SK-N-SH (cell line): ENCODE measurements around the gene LPGAT1. TPM values are rescaled to one million over a fixed set of nuclear protein-coding genes. Genes with fewer than 3 reads are reported as not detected.

ENCODE experiments used
- CTCF ChIA-PET: fragments of 300-600, 350-600 bp; formaldehyde crosslinking; extraction: SDS; loops from one replicate; lab custom pipeline; 2021; lab: Yijun Ruan, JAX
- POLR2A ChIA-PET: fragments of 350-600 bp; sonication (Branson Sonifier 250); formaldehyde crosslinking; extraction: SDS; loops from one replicate; lab custom pipeline; 2020; ENCODE audit warnings: antibody characterized with exemption, inconsistent platforms; lab: Yijun Ruan, JAX
- DNase-seq: peaks from one replicate; pipeline ENCODE4 v3.0.0; 2012
- H2AFZ ChIP-seq: fragments of 200-600 bp; sonication (generic); 2 replicates; pipeline ENCODE4 v1.8.1; 2016; ENCODE audit warnings: antibody characterized with exemption, mild to moderate bottlenecking, low read depth
- H3F3A ChIP-seq: fragments of 200-600 bp; sonication (generic); replicated peaks from 2 replicates; pipeline ENCODE3; 2016; ENCODE audit warnings: antibody characterized with exemption, mild to moderate bottlenecking; ENCODE audit not compliant: insufficient read depth
- H3K27ac ChIP-seq, 2 experiments: fragments of 200-500 bp in 1 of 2; fragments of 200-600 bp in 1 of 2; sonication (Bioruptor generic) in 1 of 2; sonication (generic), shearing (Covaris generic) in 1 of 2; 2 replicates each; pipeline versions ENCODE4 v1.5.1 to v1.6.1; 2014 to 2016; ENCODE audit warnings: low read depth in 2 of 2, inconsistent platforms in 1 of 2, low read length in 1 of 2, mild to moderate bottlenecking in 1 of 2, mixed read lengths in 1 of 2
- H3K27me3 ChIP-seq: fragments of 200-600 bp; sonication (generic), shearing (Covaris generic); 2 replicates; pipeline ENCODE4 v1.6.1; 2016; ENCODE audit warnings: mixed run types; ENCODE audit not compliant: insufficient read depth
- H3K36me3 ChIP-seq, 2 experiments: fragments of 200-500 bp in 1 of 2; fragments of 200-600 bp in 1 of 2; sonication (Bioruptor generic) in 1 of 2; sonication (generic) in 1 of 2; replicated peaks in 1 of 2; 2 replicates each; pipeline versions ENCODE3 to v1.5.1; 2014 to 2016; ENCODE audit warnings: low read length in 1 of 2, mild to moderate bottlenecking in 1 of 2; ENCODE audit not compliant: insufficient read depth in 2 of 2, control insufficient read depth in 1 of 2
- H3K4me1 ChIP-seq, 2 experiments: fragments of 200-500 bp in 1 of 2; fragments of 200-600 bp in 1 of 2; sonication (Bioruptor generic) in 1 of 2; sonication (generic), shearing (Covaris generic) in 1 of 2; 2 replicates each; pipeline versions ENCODE4 v1.5.1 to v1.6.1; 2014 to 2016; ENCODE audit warnings: low read depth in 1 of 2, low read length in 1 of 2, mixed run types in 1 of 2; ENCODE audit not compliant: insufficient read depth in 2 of 2, control insufficient read depth in 1 of 2
- H3K4me2 ChIP-seq: fragments of 200-600 bp; sonication (generic), shearing (Covaris generic); 2 replicates; pipeline ENCODE4 v1.6.1; 2017; ENCODE audit warnings: mixed run types
- H3K4me3 ChIP-seq, 2 experiments: fragments of 200-500 bp in 1 of 2; fragments of 200-600 bp in 1 of 2; sonication (Bioruptor generic) in 1 of 2; sonication (generic), shearing (Covaris generic) in 1 of 2; 2 replicates each; pipeline versions ENCODE4 v1.5.1 to v1.8.1; 2014 to 2016; ENCODE audit warnings: low read depth in 2 of 2, inconsistent platforms in 1 of 2, low read length in 1 of 2, mild to moderate bottlenecking in 1 of 2, mixed read lengths in 1 of 2, moderate library complexity in 1 of 2
- H3K79me2 ChIP-seq: fragments of 200-600 bp; sonication (generic); 2 replicates; pipeline ENCODE4 v1.8.1; 2017; ENCODE audit warnings: mild to moderate bottlenecking; ENCODE audit not compliant: insufficient read depth
- H3K9ac ChIP-seq: fragments of 200-600 bp; sonication (generic); 2 replicates; pipeline ENCODE4 v1.6.1; 2017; ENCODE audit warnings: mixed run types
- H3K9me2 ChIP-seq: fragments of 200-600 bp; sonication (generic); 2 replicates; pipeline ENCODE4 v1.6.1; 2017; ENCODE audit warnings: mixed run types
- H3K9me3 ChIP-seq: fragments of 200-600 bp; sonication (generic); 2 replicates; pipeline ENCODE4 v1.6.1; 2017; ENCODE audit warnings: mixed run types, mild to moderate bottlenecking, moderate library complexity
- H4K20me1 ChIP-seq: fragments of 200-600 bp; sonication (generic); 2 replicates; pipeline ENCODE4 v1.6.1; 2017; ENCODE audit warnings: mild to moderate bottlenecking, mixed run types; ENCODE audit not compliant: insufficient read depth
- CTCF ChIP-seq: fragments of 200-600 bp; sonication (generic); IDR thresholded peaks from 2 replicates; pipeline ENCODE4 v1.6.1; 2017; ENCODE audit warnings: antibody characterized with exemption, mild to moderate bottlenecking, moderate library complexity
- EP300 ChIP-seq, 2 experiments: IDR thresholded peaks; 2 replicates each; pipeline versions ENCODE4 v1.4.0 to v1.6.1; 2012; ENCODE audit warnings: borderline replicate concordance in 1 of 2, low read depth in 1 of 2, low read length in 1 of 2
- FOSL2 ChIP-seq: IDR thresholded peaks from 2 replicates; pipeline ENCODE4 v1.4.0; 2012; ENCODE audit warnings: low read depth, mild to moderate bottlenecking, moderate library complexity, borderline replicate concordance
- FOXJ3 ChIP-seq: sonication (generic); formaldehyde crosslinking; IDR thresholded peaks from 2 replicates; pipeline ENCODE4 v1.5.1; 2020; ENCODE audit warnings: mild to moderate bottlenecking, missing genetic modification reagents
- GABPA ChIP-seq: IDR thresholded peaks from 2 replicates; pipeline ENCODE4 v1.4.0; 2012; ENCODE audit warnings: low read depth, mild to moderate bottlenecking
- MAX ChIP-seq: IDR thresholded peaks from 2 replicates; pipeline ENCODE4 v1.4.0; 2012; ENCODE audit warnings: low read depth
- MEF2A ChIP-seq: IDR thresholded peaks from 2 replicates; pipeline ENCODE4 v1.4.0; 2012; ENCODE audit warnings: low read depth, borderline replicate concordance
- NRF1 ChIP-seq: IDR thresholded peaks from 2 replicates; pipeline ENCODE4 v1.6.1; 2012; ENCODE audit warnings: low read depth, mild to moderate bottlenecking, low read length
- RAD21 ChIP-seq: IDR thresholded peaks from 2 replicates; pipeline ENCODE4 v1.6.1; 2012; ENCODE audit warnings: mild to moderate bottlenecking, low read length
- RCOR1 ChIP-seq: fragments of 150-350 bp; IDR thresholded peaks from 2 replicates; pipeline ENCODE4 v1.6.1; 2017; ENCODE audit warnings: antibody characterized with exemption, low read length
- RXRA ChIP-seq: IDR thresholded peaks from 2 replicates; pipeline ENCODE4 v1.4.0; 2012; ENCODE audit warnings: low read depth, mild to moderate bottlenecking, borderline replicate concordance
- SIN3A ChIP-seq: IDR thresholded peaks from 2 replicates; pipeline ENCODE4 v1.6.1; 2012; ENCODE audit warnings: low read depth, mild to moderate bottlenecking, low read length, moderate library complexity, borderline replicate concordance
- SMC3 ChIP-seq: IDR thresholded peaks from 2 replicates; pipeline ENCODE4 v1.6.1; 2012; ENCODE audit warnings: low read depth, low read length, improper control_type of control experiment
- TEAD4 ChIP-seq: IDR thresholded peaks from 2 replicates; pipeline ENCODE4 v1.4.0; 2012; ENCODE audit warnings: mild to moderate bottlenecking, borderline replicate concordance; ENCODE audit not compliant: insufficient read depth
- YY1 ChIP-seq: IDR thresholded peaks from 2 replicates; pipeline ENCODE4 v1.4.0; 2012; ENCODE audit warnings: low read depth, mild to moderate bottlenecking
- ZBTB33 ChIP-seq: IDR thresholded peaks from 2 replicates; pipeline ENCODE4 v1.4.0; 2012; ENCODE audit warnings: low read depth, borderline replicate concordance
- polyA plus RNA-seq, 3 experiments: library from polyadenylated mRNA; depleted of rRNA; stranded (reverse); fragments of >200 nt; gene quantifications; 2 replicates each; pipeline ENCODE4 v1.2.3, GENCODE V29; 2012

The LPGAT1 gene
- polyA plus RNA-seq, 1 of the 3 experiments (the other 2 are of a cell fraction): 4.8 TPM

GRCh38 chr1:211816586-211816985 is 14.0 kb downstream of the LPGAT1 start:
- no peak overlapping the region for H2AFZ ChIP-seq
- no peak overlapping the region for H3K4me3 ChIP-seq
- DNase-seq: no peak
- H3K79me2 ChIP-seq: peaks cover 13% of the 10 kb centered on the region
- no peaks in the 10 kb centered on the region for H3K9me2 ChIP-seq
- no peaks in the 10 kb centered on the region; a peak in 1 of 4 replicates for H3K4me1 ChIP-seq
- ChIA-PET CTCF (interaction anchor here (0.8 to 1.6 kb wide), 3 partner anchors 12 to 135 kb away, joined by 3 to 4 read pairs (median 4); no protein-coding TSS in a partner anchor), POLR2A (no interaction called here)
- no peaks in the 10 kb centered on the region for H3F3A ChIP-seq
- H3K4me2 ChIP-seq: no peak overlapping the region
- TF ChIP-seq FOSL2 (no peak), RCOR1 (no peak), TEAD4 (no peak), SMC3 (no peak), RXRA (no peak), FOXJ3 (CRISPR knock-in tag) (no peak), MEF2A (no peak), ZBTB33 (no peak), NRF1 (no peak), YY1 (no peak), MAX (no peak), EP300 (IDR thresholded peaks at IDR 0.05; ENCODE audit: borderline replicate concordance in 1 of 2, low read depth in 1 of 2, low read length in 1 of 2) (no peak), SIN3A (no peak), RAD21 (no peak), CTCF (no peak), GABPA (no peak)
- H3K27ac ChIP-seq: no peak overlapping the region
- no peaks in the 10 kb centered on the region for H3K27me3 ChIP-seq
- no peaks in the 10 kb centered on the region for H4K20me1 ChIP-seq
- H3K36me3 ChIP-seq: peaks cover 14 to 20% of the 10 kb centered on the region in 2 experiments
- H3K9ac ChIP-seq: no peak overlapping the region
- H3K9me3 ChIP-seq: no peaks in the 10 kb centered on the region
